ENCODE measurements around the gene CD180. TPM values are rescaled to one million over a fixed set of nuclear protein-coding genes. Genes with fewer than 3 reads are reported as not detected.

CD180 gene
- total and polyA plus RNA-seq, 4 donors, result 0.59 to 2.6 (median 2.2) TPM

GRCh38 chr5:67165526-67166459, 30.8 kb downstream of the CD180 start:
- Histone ChIP-seq H3K27ac (ENCODE audit: low read depth in 1 of 2, low read length in 1 of 2) (peak overlapping the region; percentile 21 to 88), H3K36me3 (ENCODE audit: control insufficient read depth in 4 of 4, insufficient read depth in 4 of 4, low read length in 4 of 4) (peaks cover 23 to 41% (median 39%) of the 10 kb centered on the region in 4 donors), H3K4me3 (no peak overlapping the region), H3K9ac (ENCODE audit: insufficient read depth in 1 of 2, low read length in 2 of 2) (peak overlapping the region; percentile 44 to 54), H3K9me3 (ENCODE audit: control insufficient read depth in 4 of 4, insufficient read depth in 3 of 4, low read length in 3 of 4) (no peaks in the 10 kb centered on the region), H3K4me1 (ENCODE audit: control insufficient read depth in 5 of 5, insufficient read depth in 5 of 5, low read length in 5 of 5) (peaks cover 0 to 11% (median 0%) of the 10 kb centered on the region in 5 donors), H3K27me3 (ENCODE audit: control insufficient read depth in 3 of 3, insufficient read depth in 3 of 3, low read length in 2 of 3) (no peaks in the 10 kb centered on the region)
- WGBS, 2 donors, result 46 to 52% methylated on average over 33 to 36 of the region's 36 CpGs
- TF ChIP-seq CTCF (IDR thresholded peaks at IDR 0.05; ENCODE audit: control extremely low read depth, extremely low read depth), result peak; percentile 35
- DNase-seq (peak; percentile 88 to 94 (median 93)), ATAC-seq (ENCODE audit: insufficient read depth, low FRiP score) (peak; percentile 81)

- TF ChIP-seq CTCF (IDR thresholded peaks at IDR 0.05; ENCODE audit: control extremely low read depth, extremely low read depth), result no peak
- H3K27me3 ChIP-seq (ENCODE audit: control insufficient read depth in 3 of 3, insufficient read depth in 3 of 3, low read length in 2 of 3), result no peaks in the 10 kb centered on the region
- no peak for ATAC-seq (ENCODE audit: insufficient read depth, low FRiP score)
- H3K4me3 ChIP-seq, result no peak overlapping the region
- peaks cover 26 to 42% (median 40%) of the 10 kb centered on the region in 4 donors for H3K36me3 ChIP-seq (ENCODE audit: control insufficient read depth in 4 of 4, insufficient read depth in 4 of 4, low read length in 4 of 4)
- H3K9me3 ChIP-seq (ENCODE audit: control insufficient read depth in 4 of 4, insufficient read depth in 3 of 4, low read length in 3 of 4), result no peaks in the 10 kb centered on the region
- H3K4me1 ChIP-seq (ENCODE audit: control insufficient read depth in 5 of 5, insufficient read depth in 5 of 5, low read length in 5 of 5), result peaks cover 0 to 11% (median 0%) of the 10 kb centered on the region in 5 donors
- no peak for DNase-seq
- no peak overlapping the region for H3K9ac ChIP-seq (ENCODE audit: insufficient read depth in 1 of 2, low read length in 2 of 2)
- H3K27ac ChIP-seq (ENCODE audit: low read depth in 1 of 2, low read length in 1 of 2), result peak overlapping the region in 1 of 2 donors; percentile 88
- WGBS, 2 donors, result 95 to 98% methylated on average over 17 of the region's 17 CpGs
These were observed 31.6 kb downstream of the CD180 start for GRCh38 chr5:67164856-67165525.

GRCh38 chr5:67163863-67164595, 32.6 kb downstream of the CD180 start:
- Histone ChIP-seq H3K9ac (ENCODE audit: insufficient read depth in 1 of 2, low read length in 2 of 2) (no peak overlapping the region), H3K36me3 (ENCODE audit: control insufficient read depth in 4 of 4, insufficient read depth in 4 of 4, low read length in 4 of 4) (peaks cover 31 to 47% (median 41%) of the 10 kb centered on the region in 4 donors), H3K9me3 (ENCODE audit: control insufficient read depth in 4 of 4, insufficient read depth in 3 of 4, low read length in 3 of 4) (no peaks in the 10 kb centered on the region), H3K27me3 (ENCODE audit: control insufficient read depth in 3 of 3, insufficient read depth in 3 of 3, low read length in 2 of 3) (no peaks in the 10 kb centered on the region), H3K27ac (ENCODE audit: low read depth in 1 of 2, low read length in 1 of 2) (no peak overlapping the region), H3K4me1 (ENCODE audit: control insufficient read depth in 5 of 5, insufficient read depth in 5 of 5, low read length in 5 of 5) (peaks cover 0 to 11% (median 0%) of the 10 kb centered on the region in 5 donors), H3K4me3 (no peak overlapping the region)
- no peak for TF ChIP-seq CTCF (IDR thresholded peaks at IDR 0.05; ENCODE audit: control extremely low read depth, extremely low read depth)
- 90 to 91% methylated on average over 33 of the region's 33 CpGs for WGBS, 2 donors
- DNase-seq, result no peak
- ATAC-seq (ENCODE audit: insufficient read depth, low FRiP score), result no peak

Data from lung (tissue), 12 donors.